SK-N-SH treated with all-trans-retinoic acid at 6 μM for 48 hours (cell line): ENCODE measurements around the gene CEP131.
"Not testable (repeated sequence)": the region's sequence is repeated elsewhere in the genome, so short reads cannot be mapped to it uniquely, and the experiment has no call there.

Experiments used
- ATAC-seq: fragments of 200-7000 bp; cut with Tn5 transposase; 3 replicates; pipeline ENCODE4 v1.9.1; 2020; ENCODE audit warnings: mild to moderate bottlenecking, moderate library complexity
- ARNTL ChIP-seq: fragments of 450-650 bp; formaldehyde crosslinking; IDR thresholded peaks from 2 replicates; pipeline ENCODE4 v1.5.0; 2020; ENCODE audit warnings: low read depth, mild to moderate bottlenecking, moderate library complexity, borderline replicate concordance
- BACH2 ChIP-seq: fragments of 250-450 bp; sonication (Bioruptor Pico); IDR thresholded peaks from 2 replicates; pipeline ENCODE4 v1.9.0; 2021; ENCODE audit warnings: mild to moderate bottlenecking, borderline replicate concordance
- CREB5 ChIP-seq: fragments of 250-450 bp; sonication (Bioruptor Pico); IDR thresholded peaks from 2 replicates; pipeline ENCODE4 v1.5.1; 2020; ENCODE audit warnings: low read depth, mild to moderate bottlenecking, moderate library complexity
- CSDC2 ChIP-seq: fragments of 250-450 bp; sonication (Bioruptor Pico); IDR thresholded peaks from 2 replicates; pipeline ENCODE4 v1.5.0; 2020; ENCODE audit warnings: mild to moderate bottlenecking, moderate library complexity
- CSRNP3 ChIP-seq: fragments of 250-450 bp; sonication (Bioruptor Pico); IDR thresholded peaks from 2 replicates; pipeline ENCODE4 v1.5.1; 2021; ENCODE audit warnings: mild to moderate bottlenecking, moderate library complexity
- ESRRG ChIP-seq: fragments of 250-450 bp; sonication (Bioruptor Pico); IDR thresholded peaks from 2 replicates; pipeline ENCODE4 v1.6.1; 2021; ENCODE audit warnings: mild to moderate bottlenecking
- GLIS3 ChIP-seq: fragments of 250-450 bp; sonication (Bioruptor Pico); IDR thresholded peaks from 2 replicates; pipeline ENCODE4 v1.5.0; 2020; ENCODE audit warnings: mild to moderate bottlenecking, moderate library complexity
- OSR1 ChIP-seq: fragments of 250-450 bp; sonication (Bioruptor Pico); IDR thresholded peaks from 2 replicates; pipeline ENCODE4 v1.8.0; 2022; ENCODE audit warnings: moderate library complexity, mild to moderate bottlenecking, inconsistent platforms
- PATZ1 ChIP-seq: fragments of 250-450 bp; sonication (Bioruptor Pico); IDR thresholded peaks from 2 replicates; pipeline ENCODE4 v1.8.0; 2020; ENCODE audit warnings: mild to moderate bottlenecking, moderate library complexity, borderline replicate concordance
- POU6F1 ChIP-seq: fragments of 250-450 bp; sonication (Bioruptor Pico); IDR thresholded peaks from 2 replicates; pipeline ENCODE4 v1.8.0; 2021; ENCODE audit warnings: low read depth, mild to moderate bottlenecking, moderate library complexity, borderline replicate concordance
- RARB ChIP-seq: fragments of 250-450 bp; sonication (Bioruptor Pico); IDR thresholded peaks from 2 replicates; pipeline ENCODE4 v1.8.0; 2021; ENCODE audit warnings: mild to moderate bottlenecking, moderate library complexity
- SNAI2 ChIP-seq: fragments of 250-450 bp; sonication (Bioruptor Pico); IDR thresholded peaks from 2 replicates; pipeline ENCODE4 v1.5.0; 2020; ENCODE audit warnings: mild to moderate bottlenecking, moderate library complexity
- TCF4 ChIP-seq: fragments of 250-450 bp; sonication (Bioruptor Pico); IDR thresholded peaks from 2 replicates; pipeline ENCODE4 v1.8.0; 2021; ENCODE audit warnings: mild to moderate bottlenecking, moderate library complexity, borderline replicate concordance
- TSHZ2 ChIP-seq: fragments of 250-450 bp; sonication (Bioruptor Pico); IDR thresholded peaks from 2 replicates; pipeline ENCODE4 v1.5.0; 2020; ENCODE audit warnings: mild to moderate bottlenecking, moderate library complexity
- ZC3H10 ChIP-seq: fragments of 250-450 bp; sonication (Bioruptor Pico); IDR thresholded peaks from 2 replicates; pipeline ENCODE4 v1.5.1; 2021; ENCODE audit warnings: mild to moderate bottlenecking, moderate library complexity
- ZFP3 ChIP-seq: fragments of 250-450 bp; sonication (Bioruptor Pico); IDR thresholded peaks from 2 replicates; pipeline ENCODE4 v1.5.0; 2020; ENCODE audit warnings: mild to moderate bottlenecking, moderate library complexity
- ZFP30 ChIP-seq: fragments of 450-650 bp; formaldehyde crosslinking; IDR thresholded peaks from 2 replicates; pipeline ENCODE4 v1.5.0; 2022; ENCODE audit warnings: mild to moderate bottlenecking, moderate library complexity
- ZNF565 ChIP-seq: fragments of 450-650 bp; formaldehyde crosslinking; conservative IDR thresholded peaks from 2 replicates; pipeline ENCODE4 v1.5.0; 2020; ENCODE audit warnings: low read depth, mild to moderate bottlenecking, moderate library complexity
- ZNF70 ChIP-seq: fragments of 450-650 bp; formaldehyde crosslinking; IDR thresholded peaks from 2 replicates; pipeline ENCODE4 v1.5.0; 2020; ENCODE audit warnings: mild to moderate bottlenecking, moderate library complexity
- ZNF8 ChIP-seq: fragments of 450-650 bp; formaldehyde crosslinking; IDR thresholded peaks from 2 replicates; pipeline ENCODE4 v1.5.0; 2020; ENCODE audit warnings: mild to moderate bottlenecking, moderate library complexity

The CEP131 gene

GRCh38 chr17:81148986-81149533 is 73.7 kb downstream of the CEP131 start:
- no peak for ATAC-seq
- TF ChIP-seq CSDC2 (no peak), PATZ1 (no peak), ZFP30 (CRISPR knock-in tag) (no peak), ZFP3 (CRISPR knock-in tag) (no peak), CSRNP3 (no peak), POU6F1 (CRISPR knock-in tag) (no peak), ZNF565 (CRISPR knock-in tag) (no peak), OSR1 (no peak), ZC3H10 (CRISPR knock-in tag) (no peak), CREB5 (CRISPR knock-in tag) (no peak), ZNF70 (no peak), ZNF8 (CRISPR knock-in tag) (no peak), BACH2 (CRISPR knock-in tag) (no peak), TCF4 (no peak), ESRRG (CRISPR knock-in tag) (no peak), SNAI2 (CRISPR knock-in tag) (no peak), ARNTL (CRISPR knock-in tag) (no peak), RARB (CRISPR knock-in tag) (no peak)

GRCh38 chr17:81148571-81148970 is 74.2 kb downstream of the CEP131 start:
- no peak for TF ChIP-seq ZFP30 (CRISPR knock-in tag)
- no peak for TF ChIP-seq TSHZ2 (CRISPR knock-in tag)
- no peak for TF ChIP-seq ESRRG (CRISPR knock-in tag)
- ATAC-seq, result no peak

GRCh38 chr17:81147701-81148100 is 75.1 kb downstream of the CEP131 start:
- no peak for ATAC-seq
- TF ChIP-seq GLIS3 (CRISPR knock-in tag) (no peak), RARB (CRISPR knock-in tag) (no peak)

- not testable (repeated sequence) for ATAC-seq
Observed at GRCh38 chr17:81146208-81146607, 76.6 kb downstream of the CEP131 start.
